G401 (cell line): ENCODE results near the gene CD300LB. TPM values are rescaled to one million over a fixed set of nuclear protein-coding genes. Genes with fewer than 3 reads are reported as not detected.
"Not testable (repeated sequence)": the region's sequence is repeated elsewhere in the genome, so short reads cannot be mapped to it uniquely, and the experiment has no call there.

Experiments used
- DNase-seq: peaks from one replicate; pipeline ENCODE4 v3.0.0-alpha.2; 2015; ENCODE audit warnings: low spot score
- in situ Hi-C: cut with HindIII; loops from 2 replicates; pipeline ENCODE4 v1.10.0; 2016; ENCODE audit warnings: low sequenced_read_pairs, mixed read lengths
- total RNA-seq: library from RNA; depleted of rRNA; stranded (reverse); fragments of >200 nt; shearing (Covaris generic); gene quantifications from 2 replicates; pipeline ENCODE4 v1.2.3, GENCODE V29; 2014

The CD300LB gene
- total RNA-seq, 1 experiment from 2014 or later = not detected

DNA sequence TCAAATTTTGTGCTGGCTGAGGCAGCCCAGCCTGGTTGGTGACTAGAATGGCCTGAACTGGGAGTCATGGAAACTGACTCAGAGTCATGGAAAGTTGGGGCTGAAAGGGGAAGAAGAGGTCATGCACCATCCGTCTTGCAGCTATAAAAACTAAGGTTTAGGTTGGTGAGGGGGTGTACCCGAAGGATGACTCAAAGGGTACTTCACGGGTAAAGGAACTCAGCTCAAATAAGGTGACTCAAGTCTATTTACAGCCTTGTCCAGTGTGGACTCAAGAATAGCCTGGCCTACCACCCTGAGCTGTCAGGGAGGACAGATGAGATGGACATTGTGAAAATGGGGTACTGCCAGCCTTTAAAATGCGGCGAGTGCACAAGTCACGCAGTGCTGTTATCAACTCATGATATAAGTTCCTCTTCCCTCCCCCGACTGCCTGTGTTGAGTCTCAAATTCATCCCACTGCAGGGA lies 18.6 kb downstream of the CD300LB start:
- no peak for DNase-seq
- in situ Hi-C loops = no loop called here

- DNase-seq = no peak
- in situ Hi-C loops = no loop called here
These were observed 19.2 kb downstream of the CD300LB start for GRCh38 chr17:74512036-74512435.

- no peak for DNase-seq
- in situ Hi-C loops = no loop called here
These were observed 23.1 kb downstream of the CD300LB start for GRCh38 chr17:74508156-74508555.

DNA sequence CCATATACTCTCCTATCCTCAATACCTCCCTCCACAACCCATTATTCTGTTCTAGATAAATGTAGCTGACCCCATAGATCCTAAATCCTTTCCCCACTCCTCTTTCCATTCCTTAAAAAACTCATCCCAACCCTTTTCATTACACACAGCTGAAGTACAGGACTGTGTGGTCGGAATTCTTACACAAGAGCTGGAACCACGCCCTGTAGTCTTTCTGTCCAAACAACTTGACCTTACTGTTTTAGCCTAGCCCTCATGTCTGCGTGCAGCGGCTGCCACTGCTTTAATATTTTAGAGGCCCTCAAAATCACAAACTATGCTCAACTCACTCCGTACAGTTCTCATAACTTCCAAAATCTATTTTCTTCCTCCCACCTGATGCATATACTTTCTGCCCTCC lies 27.3 kb downstream of the CD300LB start:
- in situ Hi-C loops = not testable (repeated sequence)

DNA sequence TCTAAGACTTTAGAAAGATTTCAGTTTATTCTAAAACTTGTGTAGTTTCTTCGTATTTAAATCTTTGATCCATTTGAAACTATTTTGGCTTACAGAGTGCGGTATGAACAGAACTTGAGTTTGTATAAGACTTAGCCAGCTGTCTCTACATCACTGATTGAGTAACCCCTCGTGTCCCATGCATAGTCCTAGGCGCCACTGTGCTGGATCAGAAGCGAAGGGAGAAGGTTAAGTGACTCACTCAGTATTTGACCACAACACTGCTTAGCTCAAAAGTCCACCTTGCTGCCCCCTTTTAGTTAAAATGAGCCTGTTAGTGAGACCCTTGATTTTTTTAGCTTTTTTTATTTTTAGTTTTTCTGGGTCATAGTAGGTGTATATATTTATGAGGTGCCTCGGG lies 28.4 kb downstream of the CD300LB start:
- in situ Hi-C loops = no loop called here

More for the DNA sequence above, 27.3 kb downstream of the CD300LB start:
- DNase-seq = not testable (repeated sequence)

GRCh38 chr17:74499992-74500391 lies 31.3 kb downstream of the CD300LB start:
- DNase-seq = no peak
- in situ Hi-C loops = no loop called here

More for the DNA sequence above, 28.4 kb downstream of the CD300LB start:
- no peak for DNase-seq

GRCh38 chr17:74497471-74497870 lies 33.8 kb downstream of the CD300LB start:
- DNase-seq = no peak
- in situ Hi-C loops = no loop called here

DNA sequence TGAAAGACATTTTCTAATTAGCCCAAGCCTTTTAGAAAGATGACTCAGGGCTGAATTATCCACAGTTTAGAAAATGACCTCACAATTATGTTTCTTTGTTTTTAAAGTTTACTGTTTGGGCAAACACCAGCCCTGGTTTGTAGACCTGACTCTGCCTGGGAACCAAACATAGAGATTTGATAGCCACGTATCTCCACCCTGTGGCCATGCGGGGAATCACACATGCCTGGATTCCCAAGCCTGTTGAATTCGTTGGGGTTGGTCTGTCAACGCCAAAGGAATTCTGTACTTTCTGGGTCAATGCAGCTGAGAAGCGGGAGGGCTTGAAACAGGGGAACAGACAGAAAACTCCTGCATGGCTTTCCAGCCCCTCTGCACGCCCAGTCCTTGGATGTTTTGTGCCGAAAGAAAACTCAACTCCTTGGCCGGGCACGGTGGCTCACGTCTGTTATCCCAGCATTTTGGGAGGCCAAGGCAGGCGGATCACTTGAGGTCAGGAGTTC lies 37.9 kb downstream of the CD300LB start:
- DNase-seq = peak; percentile 76
- in situ Hi-C loops = no loop called here

GRCh38 chr17:74491626-74492025 lies 39.6 kb downstream of the CD300LB start:
- DNase-seq = no peak
- in situ Hi-C loops = no loop called here

- in situ Hi-C loops = no loop called here
- no peak for DNase-seq
These were observed 40.6 kb downstream of the CD300LB start for GRCh38 chr17:74490716-74491115.

GRCh38 chr17:74488276-74488675 lies 43.0 kb downstream of the CD300LB start:
- DNase-seq, in situ Hi-C loops: not testable (repeated sequence)

DNA sequence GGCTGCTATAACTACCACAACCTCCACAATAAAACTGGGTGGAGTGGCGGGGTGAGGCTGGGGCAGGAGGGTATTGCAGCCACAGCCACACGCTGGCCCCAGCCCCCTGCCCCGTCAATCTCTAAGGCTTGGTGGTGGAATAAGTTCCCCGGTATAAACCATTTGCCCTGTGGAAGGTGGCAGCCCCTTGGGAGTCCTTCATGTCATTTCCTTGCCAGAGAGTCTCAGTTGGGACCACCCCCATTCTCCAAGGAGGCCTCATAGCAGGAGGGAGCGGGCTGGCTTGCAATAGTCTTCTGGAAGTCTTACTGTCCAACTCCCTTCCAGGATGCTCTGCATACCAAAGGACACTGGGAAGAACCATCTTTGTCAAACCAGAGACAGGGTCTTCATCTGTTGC lies 45.4 kb downstream of the CD300LB start:
- in situ Hi-C loops = no loop called here
- DNase-seq = no peak

GRCh38 chr17:74485022-74485743 lies 46.1 kb downstream of the CD300LB start:
- no peak for DNase-seq
- in situ Hi-C loops = no loop called here

- no peak for DNase-seq
- in situ Hi-C loops = no loop called here
These were observed 47.2 kb downstream of the CD300LB start for GRCh38 chr17:74484066-74484465.

- no peak for DNase-seq
- in situ Hi-C loops = no loop called here
These were observed 49.7 kb downstream of the CD300LB start for GRCh38 chr17:74481621-74482020.

DNA sequence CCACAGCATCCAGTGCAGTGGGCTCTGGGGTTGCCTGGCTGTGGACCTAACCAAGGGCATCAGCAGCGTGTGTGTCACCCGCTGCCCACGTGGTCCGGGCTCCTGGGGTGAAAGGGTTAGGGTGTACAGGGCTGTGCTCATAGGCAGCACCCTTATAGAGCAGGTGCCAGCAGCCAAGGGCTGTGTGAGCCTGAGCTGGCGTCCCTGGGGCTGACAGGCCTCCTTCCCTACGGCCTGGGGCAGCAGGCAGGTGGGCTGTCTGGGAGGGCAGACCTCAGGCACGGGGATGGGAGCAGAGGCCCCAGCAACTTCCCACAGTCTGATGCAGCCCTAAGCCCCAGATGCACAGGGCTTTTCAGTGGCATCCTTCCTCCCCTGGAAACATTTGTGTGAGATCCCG lies 51.0 kb downstream of the CD300LB start:
- in situ Hi-C loops = no loop called here
- no peak for DNase-seq

- in situ Hi-C loops = no loop called here
- no peak for DNase-seq
These were observed 52.7 kb downstream of the CD300LB start for GRCh38 chr17:74478420-74479100.

DNA sequence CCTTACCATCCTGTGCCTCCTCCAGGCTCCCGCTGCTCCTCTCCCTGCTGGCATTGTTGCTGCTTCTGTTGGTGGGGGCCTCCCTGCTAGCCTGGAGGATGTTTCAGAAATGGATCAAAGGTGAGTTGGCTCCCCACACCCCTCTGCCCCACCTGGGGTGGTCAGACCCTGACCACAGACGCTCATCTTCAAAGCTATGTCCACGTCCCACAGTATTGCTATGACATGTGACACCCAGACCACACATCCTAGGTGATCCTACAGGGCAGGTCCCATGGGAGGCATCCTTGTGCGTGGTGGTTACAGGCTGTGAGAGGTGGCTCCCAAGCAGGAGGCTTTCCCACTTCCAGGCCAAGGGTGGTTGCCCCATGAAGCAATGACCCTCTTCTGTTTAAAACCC lies 53.9 kb downstream of the CD300LB start:
- no peak for DNase-seq
- in situ Hi-C loops = no loop called here

DNA sequence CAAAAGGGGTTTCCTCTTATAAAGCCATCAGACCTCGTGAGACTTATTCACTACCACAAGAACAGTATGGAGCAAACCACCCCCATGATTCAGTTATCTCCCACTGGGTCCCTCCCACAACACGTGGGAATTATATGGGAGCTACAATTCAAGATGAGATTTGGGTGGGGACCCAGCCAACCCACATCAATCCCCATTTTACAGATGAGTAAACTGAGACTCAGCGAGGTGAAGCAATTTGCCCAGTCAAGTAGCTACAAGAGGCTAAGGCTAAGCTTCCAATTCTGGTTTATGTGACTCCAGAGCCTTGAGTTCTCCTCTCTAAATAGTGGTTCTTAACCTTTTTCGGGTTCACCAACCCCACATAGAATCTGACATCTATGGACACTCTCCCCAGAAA lies 56.1 kb downstream of the CD300LB start:
- DNase-seq = no peak
- in situ Hi-C loops = no loop called here

- in situ Hi-C loops = no loop called here
- no peak for DNase-seq
These were observed 57.1 kb downstream of the CD300LB start for GRCh38 chr17:74474043-74474792.
